Kidney (tissue), 14 donors: ENCODE measurements around the gene PHTF1. TPM values are rescaled to one million over a fixed set of nuclear protein-coding genes. Genes with fewer than 3 reads are reported as not detected.
A peak's percentile ranks its signal among the peaks of the same experiment; 100 is the strongest.

Experiments used
- DNase-seq, 5 donors: peaks; one replicate each; pipeline ENCODE4 v3.0.0-alpha.2; 2013 to 2020
- FAIRE-seq: peaks from 2 replicates; lab custom pipeline; 2012; peaks lifted over from hg19 to GRCh38; lab: Jason Lieb, UNC
- H3K27ac ChIP-seq, 2 donors: one replicate each; pipeline ENCODE4 v1.7.0; 2013; ENCODE audit warnings: low read depth in 2 of 2, low read length in 2 of 2, inconsistent platforms in 1 of 2
- H3K27me3 ChIP-seq: one replicate; pipeline ENCODE4 v1.7.1; 2013; ENCODE audit warnings: low read length, inconsistent platforms; ENCODE audit not compliant: control insufficient read depth, insufficient read depth
- H3K36me3 ChIP-seq, 3 donors: one replicate each; pipeline versions ENCODE4 v1.7.0 to v1.7.1; 2013; ENCODE audit warnings: low read length in 3 of 3, control low read depth in 1 of 3, inconsistent platforms in 1 of 3; ENCODE audit not compliant: insufficient read depth in 3 of 3, control insufficient read depth in 2 of 3
- H3K4me1 ChIP-seq, 3 donors: one replicate each; pipeline versions ENCODE4 v1.7.0 to v1.7.1; 2013; ENCODE audit warnings: low read length in 3 of 3, inconsistent platforms in 1 of 3, low read depth in 1 of 3; ENCODE audit not compliant: control insufficient read depth in 2 of 3, insufficient read depth in 2 of 3
- H3K4me3 ChIP-seq, 3 donors: one replicate each; pipeline versions ENCODE4 v1.7.0 to v1.8.1; 2013; ENCODE audit warnings: low read length in 3 of 3, control low read depth in 1 of 3, inconsistent platforms in 1 of 3
- H3K9ac ChIP-seq, 3 donors: one replicate each; pipeline versions ENCODE4 v1.7.0 to v1.7.1; 2013; ENCODE audit warnings: low read length in 3 of 3, control low read depth in 1 of 3, inconsistent platforms in 1 of 3
- H3K9me3 ChIP-seq, 3 donors: one replicate each; pipeline versions ENCODE4 v1.7.0 to v1.7.1; 2013; ENCODE audit warnings: low read length in 3 of 3, control low read depth in 1 of 3, inconsistent platforms in 1 of 3; ENCODE audit not compliant: control insufficient read depth in 2 of 3, insufficient read depth in 1 of 3
- CTCF ChIP-seq: IDR thresholded peaks from 3 replicates; pipeline ENCODE4 v1.5.1; 2012; ENCODE audit warnings: mild to moderate bottlenecking, moderate library complexity, borderline replicate concordance; ENCODE audit not compliant: insufficient read depth; ENCODE audit errors: extremely low read depth
- intact Hi-C: fragments of 100-400 bp; cut with DNase I; formaldehyde crosslinking; loops from one replicate; pipeline ENCODE4 v1.11.1; 2022
- polyA plus RNA-seq: library from polyadenylated mRNA; stranded (reverse); fragments of 350-450 nt; fragmentation: Illumina TruSeq; extraction: RNeasy Lipid Tissue Mini Kit (QIAGEN cat#74804); gene quantifications from one replicate; pipeline ENCODE4 v1.2.3, GENCODE V29; 2014; ENCODE audit warnings: low read depth, low replicate concordance; ENCODE audit not compliant: insufficient read depth
- total RNA-seq: library from RNA; stranded (reverse); fragmentation: NEBNext Ultra II Directional; extraction: Animal tissue kit (Norgen Biotek cat#: 25700); gene quantifications from one replicate; pipeline ENCODE4 v1.2.1, GENCODE V29; 2021
- donor health status: control.
- donor health status: control.
- donor health status: control.
- donor health status: control.
- donor health status: control.
- donor health status: DM: yes; HTN: yes; CAD: no.
- donor health status: Normal renal cell carcinoma (clear cell type).

Gene PHTF1
- total and polyA plus RNA-seq, 2 donors from 2014 or later = 14.7 to 20.0 TPM

GRCh38 chr1:113786069-113786468 is 26.8 kb upstream of the PHTF1 start:
- no peaks in the 10 kb centered on the region for H3K27me3 ChIP-seq
- H3K36me3 ChIP-seq = no peaks in the 10 kb centered on the region
- H3K4me1 ChIP-seq = peaks cover 0 to 14% (median 8%) of the 10 kb centered on the region in 3 donors
- DNase-seq (no peak), FAIRE-seq (no peak)
- TF ChIP-seq CTCF = no peak
- H3K27ac ChIP-seq = no peak overlapping the region
- no peak overlapping the region for H3K9ac ChIP-seq
- H3K4me3 ChIP-seq = no peak overlapping the region
- no peaks in the 10 kb centered on the region for H3K9me3 ChIP-seq
- intact Hi-C loops = no loop called here

GRCh38 chr1:113784104-113784779 is 25.0 kb upstream of the PHTF1 start:
- DNase-seq (no peak), FAIRE-seq (no peak)
- no peaks in the 10 kb centered on the region for H3K9me3 ChIP-seq
- no peak overlapping the region for H3K9ac ChIP-seq
- no peak for TF ChIP-seq CTCF
- H3K27ac ChIP-seq = no peak overlapping the region
- peaks cover 0 to 14% (median 8%) of the 10 kb centered on the region in 3 donors for H3K4me1 ChIP-seq
- no peak overlapping the region for H3K4me3 ChIP-seq
- no peaks in the 10 kb centered on the region for H3K36me3 ChIP-seq
- H3K27me3 ChIP-seq = no peaks in the 10 kb centered on the region
- intact Hi-C loops = no loop called here

GRCh38 chr1:113783254-113784103 is 24.2 kb upstream of the PHTF1 start:
- FAIRE-seq = no peak

More at GRCh38 chr1:113783254-113784103, 24.2 kb upstream of the PHTF1 start:
- peaks cover 0 to 14% (median 8%) of the 10 kb centered on the region in 3 donors for H3K4me1 ChIP-seq
- TF ChIP-seq CTCF = no peak
- H3K27me3 ChIP-seq = no peaks in the 10 kb centered on the region
- H3K9ac ChIP-seq = no peak overlapping the region
- no peaks in the 10 kb centered on the region for H3K36me3 ChIP-seq
- DNase-seq = peak in 1 of 5 donors; percentile 19
- H3K27ac ChIP-seq = no peak overlapping the region
- intact Hi-C loops = no loop called here
- no peaks in the 10 kb centered on the region for H3K9me3 ChIP-seq
- H3K4me3 ChIP-seq = no peak overlapping the region
